HG02610 (cell line): Measurements from ENCODE around the gene ABHD13.
"Not testable (repeated sequence)": the region's sequence is repeated elsewhere in the genome, so short reads cannot be mapped to it uniquely, and the experiment has no call there.

Experiments
- ATAC-seq: cut with Tn5 transposase; IDR thresholded peaks from one replicate; pipeline ENCODE4 v1.9.1; 2021; ENCODE audit warnings: mild to moderate bottlenecking, moderate library complexity; ENCODE audit not compliant: unreplicated experiment

Gene ABHD13

GRCh38 chr13:108223687-108224503, 5.7 kb downstream of the ABHD13 start:
- ATAC-seq, result no peak

- peak; percentile 71 for ATAC-seq
Observed at GRCh38 chr13:108225440-108225839, 7.2 kb downstream of the ABHD13 start.

GRCh38 chr13:108226184-108226583, 8.0 kb downstream of the ABHD13 start:
- peak; percentile 51 for ATAC-seq

GRCh38 chr13:108227651-108228272, 9.6 kb downstream of the ABHD13 start:
- ATAC-seq, result no peak

GRCh38 chr13:108230377-108230776, 12.2 kb downstream of the ABHD13 start:
- no peak for ATAC-seq

GRCh38 chr13:108249150-108249549, 31.0 kb downstream of the ABHD13 start:
- peak; percentile 89 for ATAC-seq

- ATAC-seq, result no peak
Observed at GRCh38 chr13:108257248-108257647, 39.1 kb downstream of the ABHD13 start.

GRCh38 chr13:108263621-108264355, 45.6 kb downstream of the ABHD13 start:
- ATAC-seq, result no peak

- no peak for ATAC-seq
Observed at GRCh38 chr13:108266321-108266990, 48.3 kb downstream of the ABHD13 start.

- ATAC-seq, result no peak
Observed at GRCh38 chr13:108267347-108267746, 49.2 kb downstream of the ABHD13 start.

GRCh38 chr13:108267855-108268254, 49.7 kb downstream of the ABHD13 start:
- ATAC-seq, result not testable (repeated sequence)

- ATAC-seq, result peak; percentile 34
Observed at GRCh38 chr13:108268466-108269112, 50.4 kb downstream of the ABHD13 start.

- ATAC-seq, result peak; percentile 70
Observed at GRCh38 chr13:108269601-108270328, 51.6 kb downstream of the ABHD13 start, which contains the start of gene TNFSF13B. Gene TNFSF13B, plus strand, starts transcription at chr13:108269718. Its CDS starts 178 bp downstream, at chr13:108269896.

GRCh38 chr13:108270442-108270841, 52.2 kb downstream of the ABHD13 start:
- peak; percentile 2 for ATAC-seq

GRCh38 chr13:108272333-108272732, 54.1 kb downstream of the ABHD13 start:
- no peak for ATAC-seq

- no peak for ATAC-seq
Observed at GRCh38 chr13:108273429-108274118, 55.4 kb downstream of the ABHD13 start.

GRCh38 chr13:108274718-108275117, 56.5 kb downstream of the ABHD13 start:
- ATAC-seq, result no peak

- no peak for ATAC-seq
Observed at GRCh38 chr13:108276060-108276459, 57.9 kb downstream of the ABHD13 start.

GRCh38 chr13:108278466-108278865, 60.3 kb downstream of the ABHD13 start:
- no peak for ATAC-seq
